K562 (cell line): Measurements from ENCODE around the gene IREB2. TPM values are rescaled to one million over a fixed set of nuclear protein-coding genes. Genes with fewer than 3 reads are reported as not detected.

Experiments
- ATAC-seq: fragments of 200-7000 bp; cut with Tn5 transposase; 3 replicates; pipeline ENCODE4 v1.9.1; 2020; ENCODE audit warnings: moderate library complexity
- BruUV-seq: library from RNA; stranded (reverse); fragments of 400-500 nt; replicated peaks from 2 replicates; lab custom pipeline; 2021; lab: Mats Ljungman, UMichigan
- CTCF ChIA-PET: fragments of 300-600 bp; formaldehyde crosslinking; extraction: SDS; loops from one replicate; lab custom pipeline; 2021; ENCODE audit warnings: low intra/inter-chr PET ratio; lab: Yijun Ruan, JAX
- POLR2A ChIA-PET: fragments of 300-600, 350-650 bp; sonication (Branson Sonifier 250); formaldehyde crosslinking; extraction: SDS; loops from one replicate; lab custom pipeline; 2021; ENCODE audit warnings: antibody characterized with exemption, inconsistent platforms; lab: Yijun Ruan, JAX
- DNase-seq, 4 experiments: peaks; one replicate each; pipeline versions ENCODE4 v3.0.0 to v3.0.0-alpha.2; 2011 to 2018; ENCODE audit warnings: low spot score in 3 of 4, mixed read lengths in 3 of 4; ENCODE audit errors: extremely low read depth in 1 of 4
- FAIRE-seq: peaks from 2 replicates; lab custom pipeline; 2011; peaks lifted over from hg19 to GRCh38; lab: Jason Lieb, UNC
- H2AFZ ChIP-seq: 2 replicates; pipeline ENCODE4 v1.6.0; 2011; ENCODE audit warnings: low read depth, low read length, control low read depth, inconsistent platforms
- H3K27ac ChIP-seq: fragments of 200-600 bp; 3 replicates; pipeline ENCODE4 v1.8.0; 2011; ENCODE audit warnings: low read depth, mild to moderate bottlenecking, control low read depth, inconsistent platforms, low read length, moderate library complexity, mixed read lengths; ENCODE audit errors: extremely low read depth
- H3K27me3 ChIP-seq, 2 experiments: fragments of 300-600 bp in 1 of 2; 2 replicates in 1 of 2; 3 replicates in 1 of 2; pipeline versions ENCODE4 v1.6.0 to v1.8.0; 2011; ENCODE audit warnings: inconsistent platforms in 2 of 2, low read length in 2 of 2, mild to moderate bottlenecking in 1 of 2, mixed read lengths in 1 of 2, moderate library complexity in 1 of 2; ENCODE audit not compliant: control insufficient read depth in 2 of 2, insufficient read depth in 2 of 2
- H3K36me3 ChIP-seq: fragments of 300-600 bp; 3 replicates; pipeline ENCODE4 v1.8.0; 2011; ENCODE audit warnings: mild to moderate bottlenecking, low read length, inconsistent platforms; ENCODE audit not compliant: control insufficient read depth, insufficient read depth
- H3K4me1 ChIP-seq, 2 experiments: fragments of 200-600 bp in 1 of 2; replicated peaks in 1 of 2; 2 replicates in 1 of 2; 3 replicates in 1 of 2; pipeline versions ENCODE4 v1.5.1 to v1.8.0; 2011; ENCODE audit warnings: inconsistent platforms in 2 of 2, low read length in 2 of 2, mild to moderate bottlenecking in 1 of 2, mixed read lengths in 1 of 2, moderate library complexity in 1 of 2; ENCODE audit not compliant: control insufficient read depth in 2 of 2, insufficient read depth in 2 of 2
- H3K4me2 ChIP-seq: 2 replicates; pipeline ENCODE4 v1.6.1; 2011; ENCODE audit warnings: low read length, control low read depth, inconsistent platforms, mixed read lengths; ENCODE audit not compliant: insufficient read depth
- H3K4me3 ChIP-seq: fragments of 200-600 bp; sonication (generic), shearing (Covaris generic); 2 replicates; pipeline ENCODE4 v1.5.1; 2016; ENCODE audit warnings: control low read depth, inconsistent platforms
- H3K79me2 ChIP-seq: fragments of 200-600 bp; 3 replicates; pipeline ENCODE4 v1.8.0; 2011; ENCODE audit warnings: low read length, inconsistent platforms; ENCODE audit not compliant: control insufficient read depth, insufficient read depth
- H3K9ac ChIP-seq, 2 experiments: 2 replicates each; pipeline versions ENCODE4 v1.6.0 to v1.6.1; 2011; ENCODE audit warnings: low read depth in 2 of 2, low read length in 2 of 2, control low read depth in 1 of 2, inconsistent platforms in 1 of 2, mild to moderate bottlenecking in 1 of 2, mixed read lengths in 1 of 2; ENCODE audit not compliant: insufficient read depth in 1 of 2
- H3K9me1 ChIP-seq: one replicate; pipeline ENCODE4 v1.6.0; 2011; ENCODE audit warnings: inconsistent platforms, mild to moderate bottlenecking, low read length, moderate library complexity; ENCODE audit not compliant: control insufficient read depth, insufficient read depth
- H3K9me3 ChIP-seq: replicated peaks from 2 replicates; pipeline ENCODE4 v1.5.1; 2011; ENCODE audit warnings: low read depth, low read length, inconsistent platforms; ENCODE audit not compliant: control insufficient read depth, insufficient read depth
- H4K20me1 ChIP-seq: replicated peaks from 2 replicates; pipeline ENCODE4 v1.6.1; 2011; ENCODE audit warnings: low read length, inconsistent platforms, mixed read lengths; ENCODE audit not compliant: control insufficient read depth, insufficient read depth
- DPF2 ChIP-seq: fragments of 450-650 bp; IDR thresholded peaks from 2 replicates; pipeline ENCODE4 v1.6.1; 2016
- KLF10 ChIP-seq: fragments of 250-450 bp; sonication (Bioruptor Pico); IDR thresholded peaks from 2 replicates; pipeline ENCODE4 v1.6.1; 2021; ENCODE audit warnings: matching md5 sums
- MCM7 ChIP-seq, 2 experiments: fragments of 450-650 bp; IDR thresholded peaks; 2 replicates each; pipeline ENCODE4 v1.6.1; 2016 to 2018
- RBFOX2 ChIP-seq: fragments of 200-400 bp; formaldehyde crosslinking; IDR thresholded peaks from 2 replicates; pipeline ENCODE4 v1.6.1; 2017; ENCODE audit warnings: low read depth, mild to moderate bottlenecking, low read length, moderate library complexity
- ZSCAN32 ChIP-seq: fragments of 450-650 bp; formaldehyde crosslinking; IDR thresholded peaks from 2 replicates; pipeline ENCODE4 v1.4.0; 2020; ENCODE audit warnings: mild to moderate bottlenecking, moderate library complexity
- WGBS: fragments of 100-300 bp; shearing (Covaris generic); methylation state at CpG from one replicate; pipeline ENCODE4 v1.1.6; 2016; ENCODE audit warnings: low coverage, mixed read lengths; ENCODE audit not compliant: insufficient coverage; ENCODE audit errors: missing lambda C conversion rate; 5-methylcytosine and 5-hydroxymethylcytosine counted together
- in situ Hi-C: fragments of 300-500 bp; cut with MboI; formaldehyde crosslinking; loops from 4 replicates; pipeline ENCODE4 v1.15.0; 2018; ENCODE audit warnings: inconsistent platforms, mixed read lengths
- intact Hi-C: fragments of 100-400 bp; cut with micrococcal nuclease; formaldehyde crosslinking; loops from 2 replicates; pipeline ENCODE4 v1.14.2; 2022
- polyA plus RNA-seq, 8 experiments: library from polyadenylated mRNA; depleted of rRNA in 4 of 8; stranded (reverse) in 5 of 8; unstranded in 3 of 8; fragments of >200 nt; fragmentation: Nextera tagmentation in 2 of 8; fragmentation: Illumina TruSeq in 1 of 8; extraction: Ambion mirVana in 2 of 8; extraction: Trizol in 1 of 8; gene quantifications; 2 replicates each; pipeline versions ENCODE4 v1.2.1 to v1.2.3, GENCODE V29; 2011 to 2014; ENCODE audit warnings: inconsistent platforms in 1 of 8, missing spikeins in 1 of 8
- total RNA-seq, 7 experiments: library from RNA; depleted of rRNA in 6 of 7; stranded (reverse); fragments of >200 nt in 6 of 7; fragmentation: Illumina TruSeq in 2 of 7; extraction: Trizol in 2 of 7; gene quantifications; 2 replicates each; pipeline versions ENCODE4 v1.2.1 to v1.2.3, GENCODE V29; 2011 to 2021; ENCODE audit warnings: low replicate concordance in 1 of 7
- TF ChIP-seq, protein P1 (sequence below), 3 experiments: IDR thresholded peaks in 2 of 3; conservative IDR thresholded peaks in 1 of 3; 2 replicates each; pipeline ENCODE4 v1.5.1; 2011 to 2012; ENCODE audit warnings: low read length in 3 of 3, mild to moderate bottlenecking in 3 of 3, control low read depth in 2 of 3, improper control_type of control experiment in 1 of 3, inconsistent platforms in 1 of 3, low read depth in 1 of 3, mixed read lengths in 1 of 3, moderate library complexity in 1 of 3; ENCODE audit not compliant: insufficient read depth in 2 of 3

Gene IREB2
- total and polyA plus RNA-seq, 9 of the 15 experiments (the other 6 are each of a cell fraction or from before 2014, with no cell fraction given): 16.8 to 61.7 (median 34.0) TPM

DNA sequence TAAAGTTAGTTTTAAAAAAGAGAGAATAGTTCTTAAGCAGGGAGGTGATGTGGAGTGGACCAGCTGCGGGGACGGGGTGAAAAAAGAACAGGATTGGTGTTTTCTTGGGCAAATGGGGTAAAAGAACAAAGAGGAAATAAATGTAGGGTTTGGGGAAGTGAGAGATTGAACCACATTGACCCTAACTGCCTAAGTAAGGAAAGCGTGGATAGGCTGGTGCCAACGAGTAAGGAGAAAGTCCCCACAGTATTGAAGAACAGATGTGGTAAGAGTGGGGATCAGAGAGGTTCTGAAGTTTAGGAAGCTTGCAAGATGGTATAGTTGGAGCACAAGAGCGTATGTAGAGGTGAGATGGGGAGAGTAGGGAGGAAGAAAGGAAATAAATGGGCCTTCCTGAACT is 17.0 kb downstream of the IREB2 start:
- BruUV-seq: no TSS peak
- Histone ChIP-seq H4K20me1 (peaks cover 16% of the 10 kb centered on the region), H3K4me3 (no peak overlapping the region)
- intact Hi-C loops: no loop called here
- 68% methylated on average over 5 of the region's 5 CpGs for WGBS
- TF ChIP-seq DPF2: no peak
- no peak for TF ChIP-seq ZSCAN32
- TF ChIP-seq KLF10: no peak
- no peak for TF ChIP-seq MCM7 (IDR thresholded peaks at IDR 0.05)
- TF ChIP-seq, protein P1, sequence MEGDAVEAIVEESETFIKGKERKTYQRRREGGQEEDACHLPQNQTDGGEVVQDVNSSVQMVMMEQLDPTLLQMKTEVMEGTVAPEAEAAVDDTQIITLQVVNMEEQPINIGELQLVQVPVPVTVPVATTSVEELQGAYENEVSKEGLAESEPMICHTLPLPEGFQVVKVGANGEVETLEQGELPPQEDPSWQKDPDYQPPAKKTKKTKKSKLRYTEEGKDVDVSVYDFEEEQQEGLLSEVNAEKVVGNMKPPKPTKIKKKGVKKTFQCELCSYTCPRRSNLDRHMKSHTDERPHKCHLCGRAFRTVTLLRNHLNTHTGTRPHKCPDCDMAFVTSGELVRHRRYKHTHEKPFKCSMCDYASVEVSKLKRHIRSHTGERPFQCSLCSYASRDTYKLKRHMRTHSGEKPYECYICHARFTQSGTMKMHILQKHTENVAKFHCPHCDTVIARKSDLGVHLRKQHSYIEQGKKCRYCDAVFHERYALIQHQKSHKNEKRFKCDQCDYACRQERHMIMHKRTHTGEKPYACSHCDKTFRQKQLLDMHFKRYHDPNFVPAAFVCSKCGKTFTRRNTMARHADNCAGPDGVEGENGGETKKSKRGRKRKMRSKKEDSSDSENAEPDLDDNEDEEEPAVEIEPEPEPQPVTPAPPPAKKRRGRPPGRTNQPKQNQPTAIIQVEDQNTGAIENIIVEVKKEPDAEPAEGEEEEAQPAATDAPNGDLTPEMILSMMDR (IDR thresholded peaks at IDR 0.05 in 2 of 3, conservative IDR thresholded peaks at IDR 0.05 in 1 of 3; ENCODE audit: insufficient read depth in 2 of 3, low read depth in 1 of 3, low read length in 3 of 3): no peak
- TF ChIP-seq RBFOX2: no peak
- TF ChIP-seq, all 486 proteins: peak for 0
- FAIRE-seq (no peak), ATAC-seq (peak; percentile 42), DNase-seq (no peak)
- H3K4me1 ChIP-seq: peaks cover 12 to 32% of the 10 kb centered on the region in 2 experiments
- H3K9me1 ChIP-seq: no peaks in the 10 kb centered on the region
- peaks cover 41% of the 10 kb centered on the region; the same call in 2 of the 3 replicates for H3K36me3 ChIP-seq
- no peak overlapping the region for H2AFZ ChIP-seq
- peak overlapping the region in 1 of 2 experiments; percentile 6; a peak in 1 of 4 replicates for H3K9ac ChIP-seq
- POLR2A ChIA-PET: no interaction called here
- H3K27me3 ChIP-seq: no peaks in the 10 kb centered on the region
- H3K27ac ChIP-seq: peak overlapping the region; percentile 13; the same call in 1 of the 3 replicates
- CTCF ChIA-PET: no interaction called here
- in situ Hi-C loops: no loop called here
- no peak overlapping the region; the same call in 1 of the 2 replicates for H3K4me2 ChIP-seq
- H3K79me2 ChIP-seq: peaks cover 99% of the 10 kb centered on the region
- H3K9me3 ChIP-seq: no peaks in the 10 kb centered on the region
